Head of caudate nucleus (tissue), 42 donors: ENCODE results near the gene ZSWIM3.

Experiments
- DNase-seq, 42 donors: peaks; one replicate each; pipeline versions ENCODE4 v3.0.0 to v3.0.0-alpha.2; 2020 to 2021; ENCODE audit warnings: mixed read lengths in 7 of 42
- intact Hi-C: fragments of 100-400 bp; cut with DNase I; formaldehyde crosslinking; loops from one replicate; pipeline ENCODE4 v1.15.0; 2022

Gene ZSWIM3

DNA sequence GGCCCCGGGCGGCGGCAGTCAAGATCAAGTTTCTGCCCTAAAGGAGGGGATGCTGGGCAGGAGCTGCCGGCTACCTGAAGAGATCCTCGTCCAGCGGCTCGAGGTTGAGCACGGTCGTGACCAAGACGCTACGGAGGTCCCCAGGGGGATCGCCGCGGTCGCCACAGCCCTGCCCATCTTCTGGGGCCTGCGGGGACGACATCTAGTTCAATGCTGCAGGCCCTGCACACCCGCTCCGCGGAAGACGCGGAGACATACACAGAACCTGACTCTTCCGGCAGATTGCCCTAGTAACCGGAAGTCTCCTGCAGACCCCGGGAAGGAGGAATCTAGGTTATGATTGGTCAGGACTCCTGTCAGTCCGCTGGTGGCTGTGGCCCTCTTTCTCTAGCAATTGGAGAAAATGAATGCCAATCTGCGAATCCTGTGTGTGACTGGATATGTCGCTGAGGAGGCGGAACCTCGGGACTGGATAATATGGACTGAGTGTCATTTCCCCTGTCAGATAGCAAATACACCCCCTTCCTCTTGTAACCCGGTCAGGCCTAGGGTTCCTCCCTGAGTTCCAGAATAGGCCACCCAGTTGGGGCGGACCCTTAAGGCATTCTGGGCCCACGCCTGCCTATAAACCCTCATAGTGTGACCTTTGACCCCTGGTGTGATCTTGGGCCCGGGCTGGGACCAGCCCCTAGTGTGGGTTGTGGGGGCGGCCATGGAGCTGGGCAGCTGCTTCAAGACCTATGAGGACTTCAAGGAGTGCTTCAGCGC is at the start of gene ZSWIM3, which contains the start of gene ACOT8:
TSS of gene ZSWIM3 (plus strand) at position 501 of the 768 bp plus-strand sequence. CDS start at position 713, 212 bp downstream.
TSS of gene ACOT8 (minus strand) at position 279 of the 768 bp plus-strand sequence. CDS start at position 202, 77 bp downstream.
- intact Hi-C loops: no loop called here
- DNase-seq: peak; percentile 79 to 100 (median 97)

GRCh38 chr20:45810191-45810970 is 47.0 kb upstream of the ZSWIM3 start:
- intact Hi-C loops: loop anchor here (10.0 kb wide), 1 partner anchor 124 kb away; the partner anchor contains the start of gene PCIF1

GRCh38 chr20:45812157-45813005 is 45.0 kb upstream of the ZSWIM3 start, which contains the start of gene UBE2C:
Gene UBE2C (plus strand): TSS chr20:45812644. CDS start chr20:45812696, 52 bp downstream.
- intact Hi-C loops: loop anchor here (10.0 kb wide), 1 partner anchor 122 kb away; the partner anchor contains the start of gene PCIF1
- DNase-seq: peak; percentile 93 to 100 (median 98)

More at GRCh38 chr20:45810191-45810970, 47.0 kb upstream of the ZSWIM3 start:
- DNase-seq: no peak

- DNase-seq: no peak
- intact Hi-C loops: loop anchor here (10.0 kb wide), 1 partner anchor 122 kb away; the partner anchor contains the start of gene PCIF1
Measured at GRCh38 chr20:45813006-45813340, 44.4 kb upstream of the ZSWIM3 start.

DNA sequence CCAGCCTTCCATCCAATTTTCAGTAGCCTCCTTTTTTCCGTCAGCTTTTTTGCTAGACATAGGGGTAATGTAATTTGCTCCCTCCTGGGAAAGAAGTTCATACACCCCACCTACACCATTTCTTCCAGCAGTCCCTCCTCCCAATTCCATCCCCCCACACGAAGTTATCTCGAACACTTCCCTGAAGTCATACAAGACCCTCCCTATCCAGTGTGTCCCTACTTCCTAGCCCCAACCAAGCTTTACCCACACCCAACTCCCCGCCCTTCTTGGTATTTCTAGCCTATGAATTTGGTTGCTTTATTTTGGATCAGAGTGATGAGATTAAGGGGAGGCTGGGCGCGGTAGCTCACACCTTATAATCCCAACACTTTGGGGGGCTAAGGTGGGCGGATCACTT is 43.9 kb upstream of the ZSWIM3 start:
- intact Hi-C loops: loop anchor here (10.0 kb wide), 1 partner anchor 121 kb away; the partner anchor contains the start of gene PCIF1
- no peak for DNase-seq

GRCh38 chr20:45814314-45814713 is 43.1 kb upstream of the ZSWIM3 start:
- intact Hi-C loops: loop anchor here (10.0 kb wide), 1 partner anchor 120 kb away; the partner anchor contains the start of gene PCIF1

GRCh38 chr20:45816951-45817350 is 40.5 kb upstream of the ZSWIM3 start:
- no peak for DNase-seq
- intact Hi-C loops: loop anchor here (10.0 kb wide), 1 partner anchor 118 kb away; the partner anchor contains the start of gene PCIF1

More at GRCh38 chr20:45814314-45814713, 43.1 kb upstream of the ZSWIM3 start:
- no peak for DNase-seq

DNA sequence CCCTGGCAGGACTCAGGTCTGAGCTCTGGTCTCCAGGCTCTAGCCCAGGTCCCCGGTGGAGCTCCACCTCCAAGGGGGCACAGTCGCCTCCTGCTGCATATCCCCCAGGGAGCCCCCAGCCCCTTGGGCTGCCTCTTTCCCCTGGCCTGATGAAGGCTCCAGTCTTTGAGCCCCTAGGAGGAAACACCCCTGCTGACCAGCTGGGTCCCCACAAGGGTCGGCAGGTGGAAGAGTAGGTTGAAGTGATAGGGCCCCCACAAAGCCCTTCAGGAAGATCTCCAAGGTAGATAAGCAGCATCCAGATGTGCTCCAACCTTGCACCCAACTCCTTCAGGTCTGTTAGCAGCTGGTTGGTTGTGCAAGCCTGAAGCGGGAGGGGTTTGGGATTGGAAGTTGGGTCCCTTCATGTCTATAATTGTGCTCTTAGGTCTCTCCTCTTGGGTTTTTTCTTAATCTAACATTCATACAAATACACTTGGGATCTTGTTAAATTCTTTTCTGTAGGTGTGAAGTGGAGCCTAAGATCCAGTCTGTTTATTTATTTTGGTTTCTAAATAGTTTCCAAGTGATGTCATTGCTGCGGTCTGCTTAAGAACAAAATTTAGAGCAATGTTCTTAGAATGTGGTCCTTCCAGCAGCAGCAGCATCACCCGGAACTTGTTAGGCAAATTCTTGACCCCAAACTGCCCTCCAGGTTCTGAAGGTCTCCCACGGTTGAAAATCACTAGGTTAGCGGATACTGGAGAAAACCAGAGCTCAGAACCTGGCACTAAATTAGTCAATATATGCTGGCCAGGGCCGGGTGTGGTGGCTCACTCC is 39.8 kb upstream of the ZSWIM3 start:
- intact Hi-C loops: loop anchor here (10.0 kb wide), 1 partner anchor 117 kb away; the partner anchor contains the start of gene PCIF1
- DNase-seq: no peak

GRCh38 chr20:45818239-45818638 is 39.2 kb upstream of the ZSWIM3 start:
- no peak for DNase-seq
- intact Hi-C loops: loop anchor here (10.0 kb wide), 1 partner anchor 117 kb away; the partner anchor contains the start of gene PCIF1

DNA sequence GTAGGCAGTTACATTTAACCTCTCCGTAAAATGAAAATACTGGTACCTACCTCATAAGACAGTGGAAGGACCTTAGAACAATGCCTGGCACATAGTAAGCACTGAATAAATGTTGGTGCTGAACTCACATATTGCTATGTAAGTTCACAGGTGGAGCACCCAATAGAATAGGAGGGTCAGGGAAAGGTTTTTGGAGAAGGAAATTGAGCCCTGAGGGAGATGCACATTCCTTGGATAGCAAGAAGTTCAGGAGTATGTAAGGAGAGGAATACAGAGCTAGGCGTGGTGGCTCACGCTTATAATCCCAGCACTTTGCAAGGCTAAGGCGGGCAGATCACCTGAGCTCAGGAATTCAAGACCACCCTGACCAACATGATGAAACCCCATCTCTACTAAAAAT is 37.9 kb upstream of the ZSWIM3 start:
- DNase-seq: no peak
- intact Hi-C loops: loop anchor here (10.0 kb wide), 1 partner anchor 115 kb away; the partner anchor contains the start of gene PCIF1

GRCh38 chr20:45821947-45822346 is 35.5 kb upstream of the ZSWIM3 start:
- DNase-seq: no peak
- intact Hi-C loops: no loop called here

- DNase-seq: peak in 27 of 42 donors; percentile 14 to 65 (median 45)
- intact Hi-C loops: no loop called here
Measured at GRCh38 chr20:45822857-45823256, 34.6 kb upstream of the ZSWIM3 start.

DNA sequence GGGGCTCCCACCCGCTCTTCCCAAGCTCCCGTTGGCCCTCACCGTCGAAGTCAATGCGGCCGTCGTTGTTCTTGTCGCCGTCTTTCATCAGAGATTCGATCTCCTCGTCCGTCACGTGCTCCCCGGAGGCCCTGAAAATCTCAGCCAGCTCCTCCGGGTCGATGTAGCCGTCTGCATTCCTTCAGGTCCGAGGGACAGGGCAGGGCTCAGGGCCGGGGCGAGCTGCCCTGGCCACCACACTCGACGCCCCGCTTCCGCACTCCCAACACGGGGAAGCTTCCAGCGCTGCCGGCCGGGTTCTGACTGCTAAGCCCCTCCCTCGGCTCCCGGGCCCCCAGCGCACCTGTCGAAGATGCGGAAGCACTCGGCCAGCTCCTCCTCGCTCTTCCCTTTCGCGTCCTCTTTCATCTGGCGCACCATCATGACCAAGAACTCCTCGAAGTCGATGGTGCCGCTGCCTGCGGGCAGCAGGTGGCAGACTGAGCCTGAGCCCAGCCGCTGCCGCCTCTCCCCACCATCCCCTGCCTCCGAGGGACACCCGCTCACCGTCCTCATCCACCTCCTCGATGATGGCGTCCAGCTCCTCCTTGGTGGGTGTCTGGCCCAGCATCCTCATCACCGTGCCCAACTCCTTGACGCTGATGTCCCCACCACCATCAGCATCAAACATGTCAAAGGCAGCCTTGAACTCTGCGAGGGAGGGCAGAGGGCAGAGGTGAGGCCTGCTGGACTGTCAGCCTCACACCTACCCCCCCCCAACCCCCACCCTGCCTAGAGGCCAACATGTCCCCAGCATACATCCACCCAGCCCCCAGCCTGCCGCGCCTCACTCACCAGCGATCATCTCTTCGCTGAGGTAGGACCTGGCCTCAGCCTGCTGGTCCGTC is 33.2 kb upstream of the ZSWIM3 start:
- DNase-seq: peak in 20 of 42 donors; percentile 23 to 65 (median 40)
- intact Hi-C loops: no loop called here

GRCh38 chr20:45826381-45827019 is 30.9 kb upstream of the ZSWIM3 start:
- peak in 5 of 42 donors; percentile 12 to 58 (median 35) for DNase-seq
- intact Hi-C loops: no loop called here

GRCh38 chr20:45827030-45827652 is 30.3 kb upstream of the ZSWIM3 start, which contains the start of gene TNNC2:
Gene TNNC2 (minus strand): TSS chr20:45827312. CDS start chr20:45827248, 64 bp downstream.
- DNase-seq: no peak
- intact Hi-C loops: no loop called here
